ENCODE measurements around the gene HIPK2.

HIPK2 gene

DNA sequence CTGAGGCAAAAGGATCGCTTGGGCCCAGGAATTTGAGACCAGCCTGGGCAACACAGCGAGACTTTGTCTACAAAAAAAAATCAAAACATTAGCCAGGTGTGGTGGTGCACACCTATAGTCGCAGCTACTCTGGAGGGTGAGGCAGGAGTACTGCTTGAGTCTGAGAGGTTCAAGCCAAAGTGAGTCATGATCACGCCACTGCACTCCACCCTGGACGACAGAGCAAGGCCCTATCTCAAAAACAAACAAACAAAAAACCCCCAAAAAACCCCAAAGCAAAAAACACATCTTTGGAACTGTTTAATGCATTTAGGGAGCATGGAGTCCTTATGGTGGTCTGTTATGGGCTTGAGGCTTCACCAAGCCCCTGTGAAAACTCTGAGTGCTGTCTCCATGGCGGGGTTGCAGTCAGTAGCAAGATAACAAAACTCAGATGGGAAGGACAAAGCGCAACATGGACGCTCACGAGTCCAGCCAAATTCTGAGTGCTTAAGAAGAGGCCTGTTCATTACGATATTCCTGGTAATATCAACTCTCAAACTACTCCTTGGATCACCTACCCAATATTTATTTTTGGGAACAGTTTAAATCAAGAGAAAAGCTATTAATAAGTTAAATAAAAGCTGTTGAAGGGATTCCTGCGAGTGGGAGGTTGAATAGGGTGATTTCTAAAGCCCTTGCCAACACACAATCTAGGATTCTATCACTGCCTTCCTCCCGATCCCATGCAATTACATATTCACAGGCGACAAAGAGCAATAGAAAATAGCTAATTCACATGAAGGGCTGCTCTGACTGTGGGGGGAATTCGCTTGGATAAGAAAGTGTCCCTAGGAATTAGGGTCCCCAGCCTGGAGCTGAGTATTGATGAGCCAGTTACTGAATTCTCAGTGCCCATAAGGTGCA lies 123.3 kb downstream of the HIPK2 start:
- DNase-seq, result peak in 1 of 51 donors; percentile 63

DNA sequence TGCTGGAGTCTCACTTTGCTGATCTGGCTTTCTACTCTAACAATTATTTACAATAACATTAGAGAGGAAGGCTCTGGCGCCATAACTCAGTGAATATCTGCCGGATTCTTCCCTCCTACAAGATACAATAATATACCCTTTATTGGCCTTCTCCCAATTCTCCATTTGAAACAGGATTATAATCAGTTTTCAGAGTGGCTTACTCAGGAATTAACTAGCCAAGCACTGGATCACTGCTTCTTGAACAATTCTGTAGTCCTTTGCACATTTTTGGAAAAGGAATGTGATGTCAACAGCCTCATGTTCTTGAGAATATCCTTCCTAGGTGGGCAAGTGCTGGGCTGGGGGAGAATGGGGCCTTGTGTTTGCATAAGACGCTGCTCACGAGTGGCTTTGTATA lies 125.9 kb downstream of the HIPK2 start:
- DNase-seq, result no peak

DNA sequence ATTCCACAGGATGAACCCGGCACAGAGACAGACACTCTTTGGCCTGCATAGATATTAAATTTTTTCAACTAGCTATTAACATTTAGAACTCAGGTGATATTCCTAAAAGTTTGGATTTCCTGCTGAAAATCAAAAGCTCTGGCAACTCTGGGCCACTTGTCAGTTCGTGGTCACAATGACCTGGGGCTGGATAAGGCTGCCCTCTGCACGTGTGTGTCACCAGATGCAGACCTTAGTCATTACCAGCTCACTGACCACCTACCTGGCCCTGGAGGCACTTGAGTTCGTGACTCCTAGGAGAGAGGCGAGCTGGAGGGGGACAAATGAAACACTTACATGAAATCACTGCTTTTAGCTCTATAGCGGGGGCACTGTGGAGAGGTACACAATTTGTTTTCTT lies 126.5 kb downstream of the HIPK2 start:
- no peak for DNase-seq

DNA sequence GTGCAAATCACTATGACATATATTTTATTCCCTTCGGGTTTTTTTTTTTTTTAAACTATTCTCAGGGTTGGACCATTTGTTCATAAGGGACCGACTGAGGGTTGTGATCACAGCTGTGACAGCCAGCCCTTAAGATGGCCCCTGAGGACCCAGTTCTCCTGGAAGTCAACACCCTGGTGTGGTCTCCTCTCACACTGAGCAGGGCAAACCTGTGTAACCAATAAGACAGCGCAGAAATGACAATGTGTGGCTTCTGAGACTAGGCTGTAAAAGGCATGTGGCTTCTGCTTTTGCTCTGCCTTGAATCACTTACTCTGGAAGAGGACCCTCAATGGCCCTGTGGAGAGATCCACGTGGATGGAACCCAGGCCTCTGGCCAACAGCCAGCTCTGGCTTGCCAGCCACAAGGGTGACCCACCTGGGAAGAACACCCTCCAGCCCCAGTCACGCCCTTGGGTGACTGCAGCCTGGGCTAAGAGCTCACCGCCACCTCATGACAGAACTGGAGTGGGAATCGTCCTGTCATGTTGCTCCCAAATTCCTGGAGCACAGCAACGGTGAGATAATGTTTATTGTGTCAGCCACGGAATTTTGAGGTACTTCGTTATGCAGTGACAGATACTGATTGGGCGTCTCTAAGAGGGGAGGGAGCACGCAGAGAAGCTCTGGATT lies 127.2 kb downstream of the HIPK2 start:
- no peak for DNase-seq

DNA sequence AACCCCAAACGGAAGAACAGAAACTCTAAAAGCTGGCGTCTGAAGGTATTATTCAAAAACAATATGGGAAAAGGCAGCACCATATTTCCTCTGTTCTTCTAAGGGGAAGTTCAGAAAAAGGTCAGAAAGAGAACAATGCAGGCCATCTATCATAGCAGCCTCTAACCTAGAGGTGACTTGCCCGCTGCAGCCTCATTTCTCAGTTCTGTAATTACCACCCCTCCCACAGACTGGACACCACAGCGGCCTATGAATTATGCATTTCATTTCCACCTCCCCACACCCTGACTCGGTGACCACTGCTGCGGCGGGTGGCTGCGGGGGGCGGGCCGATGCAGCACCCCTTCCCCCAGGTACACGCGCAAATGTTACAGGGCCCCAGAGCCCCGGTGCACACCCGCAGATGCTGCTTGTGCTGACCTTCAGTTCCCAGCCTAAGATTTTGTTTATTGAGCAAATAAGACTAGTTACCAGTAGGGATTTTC lies 128.8 kb downstream of the HIPK2 start:
- DNase-seq, result no peak

DNA sequence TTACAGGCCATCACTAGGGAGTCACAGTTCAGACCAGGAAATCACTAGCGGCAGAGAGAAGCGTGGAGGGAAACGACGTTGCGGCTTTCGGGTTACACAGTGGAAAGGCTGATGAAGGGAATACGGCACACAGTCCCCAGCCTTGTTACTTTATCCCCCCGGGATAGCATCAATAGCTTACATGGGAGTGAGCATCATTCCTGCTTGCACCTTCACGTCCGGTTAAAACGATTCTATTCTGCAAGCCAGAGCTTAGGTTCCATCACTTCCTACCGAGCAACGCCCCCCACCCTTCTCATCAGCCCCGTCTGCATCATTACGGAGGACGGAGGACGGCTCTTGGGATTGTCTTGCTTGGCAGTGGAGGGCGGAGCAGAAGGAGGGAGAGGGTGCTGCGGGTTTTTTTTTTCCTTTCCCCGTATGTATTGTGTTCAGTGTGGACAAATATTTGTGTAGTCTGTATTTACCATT lies 129.4 kb downstream of the HIPK2 start:
- DNase-seq, result no peak

DNA sequence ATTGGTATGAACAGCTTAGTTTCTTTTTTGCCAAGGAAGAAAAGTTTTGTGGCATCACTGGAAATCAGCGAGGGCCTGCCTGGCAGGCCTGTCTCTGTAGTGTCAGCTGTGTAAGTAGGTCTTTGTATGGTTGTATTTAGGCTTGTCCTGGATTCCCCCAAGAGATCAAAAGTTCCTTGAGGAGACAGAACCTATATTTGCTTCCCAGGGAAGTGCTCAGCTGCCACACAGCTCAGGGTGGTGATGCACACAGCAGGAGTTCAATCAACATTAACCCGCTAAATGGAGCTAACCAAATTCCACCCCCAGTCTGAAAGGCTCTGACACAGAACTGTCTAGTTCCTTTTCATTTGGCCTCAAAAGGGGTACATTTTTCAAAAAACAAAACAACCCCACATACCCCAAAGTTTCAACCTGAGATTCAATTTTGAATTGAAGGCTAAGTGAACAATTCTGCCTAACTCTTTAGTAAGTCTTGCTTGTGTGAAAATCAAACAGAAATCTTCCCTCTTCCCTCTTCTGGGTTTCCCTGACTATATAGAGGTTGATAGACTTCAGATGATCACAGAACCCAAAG lies 129.9 kb downstream of the HIPK2 start:
- DNase-seq, result peak in 1 of 51 donors; percentile 46

DNA sequence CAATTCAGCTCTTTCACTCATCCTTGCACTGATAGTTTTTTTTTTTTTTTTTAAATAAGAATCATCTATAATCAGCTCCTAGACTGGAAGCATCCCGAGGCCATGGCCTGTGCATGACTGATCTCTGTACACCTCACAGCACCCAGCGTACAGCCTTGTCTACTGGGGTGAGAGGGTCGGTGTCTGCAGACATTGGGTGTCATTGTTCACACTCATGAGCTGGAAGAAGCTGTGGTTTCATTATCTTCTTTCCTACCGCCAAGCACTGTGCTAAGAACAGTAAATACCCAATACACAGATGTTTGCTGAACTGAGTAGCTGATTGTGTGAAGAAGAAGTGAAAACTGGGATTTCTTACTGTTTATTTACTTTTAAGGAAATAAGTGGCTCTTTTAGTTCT lies 130.7 kb downstream of the HIPK2 start:
- no peak for DNase-seq

DNA sequence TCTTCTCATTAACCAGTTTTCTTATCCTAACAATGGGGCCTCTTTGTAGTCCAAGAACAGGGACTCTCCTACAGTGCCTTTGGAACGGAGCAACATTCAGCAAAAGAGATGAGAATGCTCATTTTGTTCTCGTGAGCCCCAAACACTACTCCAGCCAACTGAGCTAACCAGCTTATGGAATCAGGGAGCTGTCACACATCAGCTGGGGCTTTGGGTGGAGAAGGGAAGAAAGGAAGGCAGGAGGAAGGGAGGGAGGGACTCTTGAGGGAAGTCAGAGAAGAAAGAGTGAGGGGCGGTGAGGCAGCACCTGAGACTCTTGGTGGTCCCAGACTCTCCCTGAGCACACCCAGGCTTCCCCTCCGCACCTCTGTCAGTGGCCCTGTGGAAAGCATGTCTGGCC lies 131.2 kb downstream of the HIPK2 start:
- DNase-seq, result peak in 15 of 51 donors; percentile 15 to 75 (median 43)

DNA sequence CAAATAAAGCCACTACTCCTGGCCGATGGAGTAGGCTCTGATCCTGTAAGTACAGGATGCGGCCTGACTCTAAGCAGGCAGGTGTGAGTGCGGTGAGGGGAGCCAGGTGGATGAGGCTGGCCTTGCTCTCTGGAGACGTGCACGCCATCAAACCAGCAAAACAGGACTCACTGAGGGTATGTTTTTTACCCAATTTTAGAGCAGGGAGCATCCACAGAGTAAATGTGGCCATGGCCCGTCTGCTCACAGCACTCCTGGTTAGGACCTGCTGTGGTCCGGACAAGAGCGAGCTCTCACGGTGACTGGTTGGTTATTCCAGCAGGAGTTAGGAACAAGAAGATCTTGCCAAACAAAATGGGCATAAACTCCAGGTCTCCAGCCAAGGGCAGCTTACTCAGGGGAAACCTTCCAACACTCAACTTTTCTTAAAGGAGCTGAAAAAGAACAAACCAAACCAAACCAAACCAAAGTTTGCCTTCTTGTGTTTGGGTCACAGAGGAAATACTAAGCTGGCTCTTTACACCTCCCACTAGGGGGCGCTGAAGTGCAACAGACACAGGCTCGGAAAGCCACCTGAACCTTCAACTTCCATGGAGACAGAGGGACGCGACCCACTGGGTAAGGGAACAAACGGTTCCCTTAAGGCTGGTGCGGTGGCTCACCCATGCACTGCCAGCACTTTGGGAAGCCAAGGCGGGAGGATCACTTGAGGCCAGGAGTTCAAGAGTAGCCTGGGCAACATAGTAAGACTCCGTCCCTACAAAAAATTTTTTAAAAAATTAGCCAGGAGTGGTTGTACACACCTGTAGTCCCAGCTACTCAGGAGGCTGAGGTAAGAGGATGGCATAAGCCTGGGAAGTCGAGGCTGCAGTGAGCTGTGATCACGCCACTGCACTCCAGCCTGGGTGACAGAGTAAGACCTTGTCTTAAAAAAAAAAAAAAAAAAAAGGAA lies 131.9 kb downstream of the HIPK2 start:
- DNase-seq, result peak in 50 of 51 donors; percentile 29 to 94 (median 75)

DNA sequence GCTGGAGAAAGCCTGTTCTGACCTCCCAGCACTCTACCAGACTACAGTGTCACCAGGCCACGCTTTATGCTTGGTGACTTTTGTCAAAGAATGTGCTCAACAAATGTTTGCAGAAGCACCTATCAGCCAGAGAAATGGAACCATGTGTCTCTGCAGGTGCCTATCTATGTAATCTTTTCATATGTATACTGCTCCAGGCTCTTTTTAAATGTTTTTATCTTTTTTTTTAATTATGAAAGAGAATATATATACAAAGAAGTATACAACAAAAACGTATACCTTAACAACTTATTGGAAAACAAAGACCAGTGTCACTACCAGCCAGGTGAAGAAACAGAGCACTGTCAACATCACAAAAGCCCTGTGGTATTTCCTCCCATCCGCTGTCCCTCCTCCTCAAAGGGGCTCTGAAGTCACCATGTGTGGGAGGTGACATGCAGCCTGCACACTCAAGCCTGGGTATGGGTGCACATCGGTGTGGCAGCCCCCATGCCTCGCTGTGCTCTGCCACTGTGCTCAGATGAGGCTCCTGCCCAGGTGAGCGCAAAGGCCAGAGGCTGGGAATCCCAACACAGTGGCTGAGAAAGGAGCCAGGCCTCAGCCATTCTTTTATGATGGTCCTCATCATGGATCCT lies 133.7 kb downstream of the HIPK2 start:
- DNase-seq, result no peak

DNA sequence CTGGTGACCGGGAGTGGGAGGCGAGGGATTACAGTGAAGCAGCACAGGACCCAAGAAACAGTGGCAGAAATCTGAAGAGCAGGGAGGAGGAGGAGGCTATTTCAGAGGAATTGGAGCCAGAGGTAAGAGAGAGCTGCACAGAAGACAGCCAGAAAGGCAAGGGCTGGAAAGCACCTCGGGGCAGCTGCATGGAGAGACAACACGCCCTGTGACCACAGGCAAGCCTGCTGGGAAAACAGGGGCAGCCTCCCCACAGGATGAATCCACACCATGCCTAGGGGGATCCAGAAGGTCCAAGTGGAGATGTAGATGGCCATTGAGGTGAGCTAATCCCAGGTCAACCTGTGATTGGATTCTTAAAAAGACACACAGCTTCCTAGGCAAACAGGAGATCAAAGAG lies 135.5 kb downstream of the HIPK2 start:
- no peak for DNase-seq

DNA sequence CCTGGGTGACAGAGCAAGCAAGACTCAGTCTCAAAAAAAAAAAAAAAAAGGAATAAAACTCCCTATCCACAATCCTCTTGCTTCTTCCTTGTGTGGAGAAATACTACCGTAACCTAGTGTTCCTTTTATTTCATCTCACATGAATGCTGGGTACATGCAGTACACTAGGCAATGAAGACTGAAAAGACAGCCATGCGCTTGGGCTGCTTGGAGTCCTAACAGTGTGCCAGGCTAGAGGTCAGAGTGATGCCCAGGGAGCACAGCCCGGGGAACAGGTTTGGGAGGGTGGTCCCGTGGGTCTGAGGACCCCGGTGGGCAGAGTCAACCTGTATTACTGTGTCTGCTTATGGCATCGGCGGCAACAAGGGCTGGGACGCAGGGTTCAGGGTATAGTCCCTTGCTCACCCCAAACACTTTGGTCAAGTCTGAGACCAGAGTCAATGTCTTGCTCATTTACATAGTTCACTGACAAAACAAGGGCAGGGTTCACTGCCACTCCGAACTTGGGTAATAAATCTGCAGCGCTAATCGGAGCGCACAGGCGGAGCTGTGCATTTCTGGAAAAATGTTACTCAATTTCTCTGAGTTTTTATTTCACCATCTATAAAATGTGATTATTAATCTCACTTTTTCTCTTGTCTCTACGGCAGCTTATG lies 136.3 kb downstream of the HIPK2 start:
- no peak for DNase-seq

DNA sequence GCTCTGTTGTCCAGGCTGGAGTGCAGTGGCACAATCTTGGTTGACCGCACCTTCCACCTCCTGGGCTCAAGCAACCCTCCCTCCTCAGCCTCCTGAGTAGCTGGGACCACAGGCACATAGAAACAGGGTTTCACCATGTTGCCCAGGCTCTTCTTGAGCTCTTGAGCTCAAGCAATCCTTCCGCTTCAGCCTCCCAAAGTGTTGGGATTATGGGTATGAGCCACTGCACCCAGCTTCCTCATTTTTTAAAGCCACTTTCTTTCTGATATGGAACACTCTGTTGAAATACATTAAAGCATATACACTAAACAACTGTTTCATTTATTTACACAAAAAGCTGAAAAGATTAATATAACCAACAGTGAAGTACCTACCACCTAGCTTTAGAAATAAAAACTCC lies 137.1 kb downstream of the HIPK2 start:
- no peak for DNase-seq

DNA sequence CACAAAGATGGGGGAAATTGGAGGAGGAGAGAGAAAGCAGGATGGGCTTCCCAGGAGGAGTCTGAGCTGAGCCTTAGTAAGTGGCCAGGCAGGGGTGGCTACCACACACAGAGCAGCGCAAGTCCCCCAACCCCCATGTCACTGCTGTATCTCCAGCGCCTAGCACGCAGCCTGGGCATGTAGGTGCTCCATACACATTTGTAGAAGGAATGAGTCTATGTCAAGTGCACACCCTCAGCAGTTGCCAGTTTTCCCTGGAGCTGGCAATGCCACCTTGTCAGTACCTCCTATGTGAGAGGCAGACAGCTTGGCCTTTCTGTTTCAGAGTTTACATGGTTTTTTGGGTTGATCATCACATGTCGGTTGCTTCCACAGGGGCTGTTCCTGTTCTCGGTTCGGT lies 138.2 kb downstream of the HIPK2 start:
- no peak for DNase-seq

DNA sequence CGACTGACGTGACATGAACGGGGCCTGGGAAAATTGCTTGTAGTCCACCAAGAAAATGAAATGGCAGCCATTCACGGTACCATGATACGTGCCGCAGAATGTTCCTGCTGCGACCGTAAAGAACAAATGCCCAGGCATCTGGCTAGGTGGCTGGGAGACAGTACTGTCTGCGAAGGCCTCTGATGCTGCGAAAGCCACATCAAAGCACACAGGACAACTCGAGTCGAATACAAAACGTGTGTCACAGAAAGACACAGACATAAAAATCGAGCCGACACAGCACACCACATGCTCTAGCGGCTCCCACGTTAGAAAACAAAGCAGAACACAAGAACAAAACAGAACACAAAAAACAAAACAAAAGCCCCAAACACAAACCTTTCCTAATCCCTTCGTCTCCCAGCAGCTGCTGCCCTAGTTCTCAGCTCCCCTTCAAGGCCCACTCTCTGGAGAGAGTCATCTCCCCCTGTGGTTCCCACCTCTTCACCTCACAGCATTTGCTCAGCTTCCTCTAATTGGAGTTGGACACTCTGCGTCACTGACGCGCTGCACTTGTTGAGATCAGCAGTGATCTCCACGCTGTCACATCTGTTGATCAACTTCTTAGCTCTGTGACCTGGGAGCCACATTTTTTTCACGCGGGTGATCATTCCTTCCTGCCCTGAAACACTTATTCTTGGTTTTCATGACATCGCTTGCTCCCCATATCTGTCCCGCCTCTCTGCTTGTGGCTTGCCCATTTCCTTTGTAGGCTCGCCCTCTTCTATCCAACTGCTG lies 142.1 kb downstream of the HIPK2 start:
- DNase-seq, result no peak

DNA sequence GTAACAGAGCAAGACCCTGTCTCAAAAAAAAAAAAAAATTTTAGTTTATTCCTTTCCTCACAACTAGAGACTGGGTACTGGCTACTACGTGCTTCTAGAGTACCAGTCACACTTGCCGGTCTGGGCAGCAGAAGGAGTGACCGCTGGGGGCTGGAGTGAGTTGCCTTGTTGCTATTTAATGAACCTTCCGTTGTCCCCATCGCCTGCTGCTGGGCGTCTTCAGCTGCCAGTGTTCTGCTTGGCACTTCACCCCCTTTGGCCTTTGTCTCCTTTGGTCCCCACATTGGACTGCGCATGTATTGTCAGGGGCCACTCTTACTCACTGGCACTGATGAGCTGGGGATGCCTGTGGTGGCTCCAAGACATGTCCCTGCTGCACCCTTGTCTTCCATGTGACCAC lies 143.7 kb downstream of the HIPK2 start:
- peak in 12 of 51 donors; percentile 23 to 50 (median 36) for DNase-seq

DNA sequence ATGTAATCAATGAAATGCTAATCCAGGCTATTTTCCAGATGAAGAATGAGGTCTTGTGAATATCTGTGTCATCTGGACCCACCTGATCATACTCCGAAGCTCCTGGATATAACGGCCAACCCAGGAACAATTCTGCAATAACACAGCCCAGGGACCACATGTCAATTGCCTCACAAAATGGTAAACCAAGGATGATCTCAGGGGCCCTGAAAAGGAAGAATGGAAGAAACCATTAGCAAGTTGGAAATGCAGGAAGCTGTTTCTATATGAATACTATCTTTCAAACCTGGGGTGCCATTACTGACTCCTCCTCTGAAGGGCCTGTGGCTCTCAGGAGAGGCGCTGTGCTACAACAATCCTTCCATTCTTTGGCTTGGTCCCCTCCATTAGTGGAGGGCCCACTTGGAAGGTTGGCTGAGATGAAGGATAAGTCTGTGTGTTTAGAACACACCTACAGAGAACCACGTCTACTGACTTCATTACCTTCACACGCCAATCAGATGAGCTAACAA lies 146.2 kb downstream of the HIPK2 start:
- DNase-seq, result no peak

All from hypothalamus (tissue), 51 donors.